T47D (cell line): Measurements from ENCODE around the gene DARS1.
A peak's percentile ranks its signal among the peaks of the same experiment; 100 is the strongest.
"Not testable (repeated sequence)": the region's sequence is repeated elsewhere in the genome, so short reads cannot be mapped to it uniquely, and the experiment has no call there.

Experiments
- DNase-seq, 2 experiments: peaks; one replicate each; pipeline versions ENCODE4 v3.0.0 to v3.0.0-alpha.2; 2011 to 2012; ENCODE audit warnings: low read depth in 1 of 2, low spot score in 1 of 2
- JUND ChIP-seq: IDR thresholded peaks from 2 replicates; pipeline ENCODE4 v1.6.1; 2012; ENCODE audit warnings: low read depth
- in situ Hi-C: cut with HindIII; loops from 2 replicates; pipeline ENCODE4 v1.10.0; 2016; ENCODE audit warnings: low sequenced_read_pairs, low pct_unique_long_range_greater_than_20kb

DARS1 gene

GRCh38 chr2:135904341-135904989 lies 81.0 kb downstream of the DARS1 start:
- TF ChIP-seq JUND: no peak
- in situ Hi-C loops: no loop called here

GRCh38 chr2:135903650-135904049 lies 81.8 kb downstream of the DARS1 start:
- in situ Hi-C loops: no loop called here
- no peak for TF ChIP-seq JUND
- no peak for DNase-seq

More at GRCh38 chr2:135904341-135904989, 81.0 kb downstream of the DARS1 start:
- peak in 1 of 2 experiments; percentile 12 for DNase-seq

- in situ Hi-C loops: no loop called here
- no peak for TF ChIP-seq JUND
- DNase-seq: no peak
Measured at GRCh38 chr2:135899567-135899966, 85.9 kb downstream of the DARS1 start.

- in situ Hi-C loops: no loop called here
- DNase-seq: no peak
- no peak for TF ChIP-seq JUND
Measured at GRCh38 chr2:135898234-135898786, 87.1 kb downstream of the DARS1 start.

- no peak for DNase-seq
- TF ChIP-seq JUND: no peak
- in situ Hi-C loops: no loop called here
Measured at GRCh38 chr2:135894930-135895329, 90.5 kb downstream of the DARS1 start.

- in situ Hi-C loops: no loop called here
- no peak for DNase-seq
- TF ChIP-seq JUND: no peak
Measured at GRCh38 chr2:135893374-135893794, 92.0 kb downstream of the DARS1 start.

- TF ChIP-seq JUND: no peak
- DNase-seq: no peak
- in situ Hi-C loops: no loop called here
Measured at GRCh38 chr2:135890835-135891234, 94.6 kb downstream of the DARS1 start.

- DNase-seq: no peak
- in situ Hi-C loops: no loop called here
- TF ChIP-seq JUND: no peak
Measured at GRCh38 chr2:135890149-135890548, 95.3 kb downstream of the DARS1 start.

GRCh38 chr2:135888587-135888986 lies 96.8 kb downstream of the DARS1 start:
- in situ Hi-C loops: not testable (repeated sequence)

GRCh38 chr2:135885709-135886108 lies 99.7 kb downstream of the DARS1 start:
- no peak for DNase-seq
- in situ Hi-C loops: no loop called here
- no peak for TF ChIP-seq JUND

More at GRCh38 chr2:135888587-135888986, 96.8 kb downstream of the DARS1 start:
- not testable (repeated sequence) for DNase-seq

- DNase-seq: no peak
- in situ Hi-C loops: no loop called here
- TF ChIP-seq JUND: no peak
Measured at GRCh38 chr2:135882415-135882814, 103.0 kb downstream of the DARS1 start.

GRCh38 chr2:135876770-135877169 lies 108.7 kb downstream of the DARS1 start:
- in situ Hi-C loops, DNase-seq: not testable (repeated sequence)

GRCh38 chr2:135876066-135876711 lies 109.2 kb downstream of the DARS1 start, which contains the start of gene MCM6:
Gene MCM6, minus strand, starts transcription at chr2:135876443. Its CDS starts 78 bp downstream, at chr2:135876365.
- peak; percentile 89 to 98 for DNase-seq
- no peak for TF ChIP-seq JUND
- in situ Hi-C loops: no loop called here
